Stimulated activated CD4-positive, alpha-beta T cell treated with anti-CD3 and anti-CD28 coated beads, Interleukin-4, amount 100 ng/mL, for 1 hour (primary cell): Measurements from ENCODE around the gene SUMO3.

ENCODE experiments used
- DNase-seq: peaks from one replicate; pipeline ENCODE4 v3.0.0-alpha.2; 2020

The SUMO3 gene

DNA sequence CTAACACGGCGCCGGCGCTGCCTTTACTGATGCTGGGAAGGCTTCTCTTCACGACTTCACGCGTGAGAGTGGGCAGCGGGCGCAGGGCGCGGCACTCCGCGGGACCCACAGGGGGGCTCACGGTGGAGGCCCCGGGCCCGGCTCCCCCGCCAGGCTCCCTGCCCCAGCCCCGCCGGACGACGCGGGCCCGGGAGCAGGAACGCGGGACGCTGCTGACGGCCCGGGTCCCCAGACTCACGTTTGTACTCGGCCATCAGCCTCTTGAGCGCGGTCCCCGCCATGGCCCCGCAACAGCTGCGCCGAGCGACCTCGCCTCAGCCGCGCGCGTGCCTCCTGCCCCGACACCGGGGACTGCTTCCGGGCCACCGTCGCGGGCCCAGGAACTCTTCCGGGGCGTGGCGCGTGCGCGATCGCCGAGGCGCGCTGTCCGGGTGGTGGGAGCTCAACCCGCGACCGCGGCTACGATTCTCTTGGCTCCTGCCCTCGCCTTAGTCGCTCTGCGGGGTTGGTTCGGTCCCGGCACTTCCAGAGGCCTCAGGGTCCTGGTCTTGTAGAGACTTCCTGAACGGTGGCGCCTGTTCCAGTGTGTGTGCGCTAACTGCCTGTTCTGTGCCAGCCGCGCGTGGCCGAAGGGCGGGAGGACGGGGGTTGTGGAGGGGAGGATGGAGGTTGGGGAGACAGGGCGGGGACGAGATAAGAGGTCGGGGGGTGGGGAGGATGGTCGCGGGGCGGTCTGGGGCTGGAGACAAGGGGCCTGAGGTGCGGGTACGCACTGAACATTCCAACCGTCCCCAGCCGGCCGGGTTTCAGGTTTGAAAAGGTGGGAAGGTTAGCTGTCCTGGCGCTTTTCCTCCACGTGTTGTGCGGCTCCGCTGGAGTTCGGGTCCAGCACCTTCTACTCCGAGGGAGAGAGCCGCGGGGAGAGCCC, 16.1 kb downstream of the SUMO3 start, which contains the start of gene UBE2G2:
UBE2G2 (minus strand) TSS at position 353 of the 928 bp plus-strand sequence; CDS start at position 281, 72 bp downstream.
- peak; percentile 89 for DNase-seq

DNA sequence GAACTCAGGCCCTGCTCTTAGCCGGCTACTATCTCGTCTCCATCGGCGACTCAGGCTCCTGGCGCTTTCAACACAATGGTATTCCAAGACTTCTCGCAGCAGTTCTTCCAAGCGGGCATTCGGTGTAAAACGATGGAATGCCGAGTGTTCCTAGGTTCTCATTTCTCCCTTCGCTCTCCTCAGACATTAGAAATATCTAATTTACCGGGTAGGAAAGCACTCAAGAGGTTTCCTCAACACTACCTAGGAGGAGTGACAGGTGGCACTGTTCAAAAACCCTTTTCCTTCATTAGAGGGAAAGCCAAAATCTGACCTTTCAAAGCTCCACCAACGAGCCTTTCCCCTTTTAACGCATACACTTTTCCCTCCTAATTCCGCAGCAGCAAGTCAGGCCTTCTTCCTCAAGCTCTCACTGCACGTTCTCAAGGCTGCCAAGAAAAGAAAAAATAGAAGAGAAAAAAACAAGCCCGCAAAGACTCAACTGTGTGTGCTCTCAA, 16.8 kb downstream of the SUMO3 start:
- no peak for DNase-seq

DNA sequence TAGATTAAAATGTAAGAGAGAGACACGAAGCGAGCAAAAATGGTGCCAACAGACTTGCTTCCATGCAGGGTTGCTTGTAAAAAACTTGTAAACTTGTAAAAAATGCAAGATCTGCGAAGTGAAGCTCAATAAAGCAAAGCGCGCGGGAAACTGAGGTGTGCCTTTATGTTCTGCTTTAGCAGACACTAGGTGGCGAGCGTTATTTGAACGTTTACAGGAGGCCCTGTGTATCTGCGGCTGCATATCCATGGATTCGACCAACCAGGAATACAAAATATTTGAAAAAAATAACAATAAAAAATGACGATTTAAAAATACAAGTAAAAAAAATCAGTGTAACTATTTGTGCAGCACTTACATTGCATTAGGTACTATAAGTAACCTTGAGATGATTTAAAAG, 17.8 kb downstream of the SUMO3 start:
- DNase-seq: no peak

DNA sequence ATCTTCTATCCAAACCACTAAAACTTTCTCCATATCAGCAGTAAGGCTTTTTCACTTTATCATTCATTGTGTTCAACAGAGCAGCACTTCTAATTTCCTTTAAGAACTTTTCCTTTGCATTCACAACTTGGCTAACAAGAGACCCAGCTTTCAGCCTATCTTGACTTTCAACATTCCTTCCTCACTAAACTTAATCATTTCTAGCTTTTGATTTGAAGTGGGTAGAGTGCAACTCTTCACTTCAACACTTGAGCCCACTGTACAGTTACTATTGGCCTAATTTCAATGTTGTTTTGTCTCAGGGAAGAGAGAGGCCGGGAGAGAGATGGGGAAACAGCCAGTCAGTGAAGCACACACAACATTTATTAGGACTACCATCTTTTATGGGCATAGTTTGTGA, 18.2 kb downstream of the SUMO3 start:
- no peak for DNase-seq

GRCh38 chr21:44797775-44798174, 20.1 kb downstream of the SUMO3 start:
- DNase-seq: no peak

DNA sequence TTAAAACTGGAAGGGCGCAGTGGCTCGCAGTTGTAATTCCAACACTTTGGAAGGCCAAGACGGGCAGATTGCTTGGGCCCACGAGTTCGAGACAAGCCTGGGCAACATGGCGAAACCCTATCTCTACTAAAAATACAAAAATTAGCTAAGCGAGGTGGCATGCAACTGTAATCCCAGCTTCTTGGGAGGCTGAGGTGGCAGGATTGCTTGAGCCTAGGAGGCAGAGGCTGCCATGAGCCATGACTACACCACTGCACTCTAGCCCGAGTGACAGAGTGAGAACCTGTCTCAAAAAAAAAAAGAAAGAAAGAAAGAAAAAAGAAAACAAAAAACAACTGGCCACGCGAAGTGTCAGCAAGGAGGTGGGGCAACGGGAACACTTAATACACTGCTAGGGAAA, 22.5 kb downstream of the SUMO3 start:
- no peak for DNase-seq

DNA sequence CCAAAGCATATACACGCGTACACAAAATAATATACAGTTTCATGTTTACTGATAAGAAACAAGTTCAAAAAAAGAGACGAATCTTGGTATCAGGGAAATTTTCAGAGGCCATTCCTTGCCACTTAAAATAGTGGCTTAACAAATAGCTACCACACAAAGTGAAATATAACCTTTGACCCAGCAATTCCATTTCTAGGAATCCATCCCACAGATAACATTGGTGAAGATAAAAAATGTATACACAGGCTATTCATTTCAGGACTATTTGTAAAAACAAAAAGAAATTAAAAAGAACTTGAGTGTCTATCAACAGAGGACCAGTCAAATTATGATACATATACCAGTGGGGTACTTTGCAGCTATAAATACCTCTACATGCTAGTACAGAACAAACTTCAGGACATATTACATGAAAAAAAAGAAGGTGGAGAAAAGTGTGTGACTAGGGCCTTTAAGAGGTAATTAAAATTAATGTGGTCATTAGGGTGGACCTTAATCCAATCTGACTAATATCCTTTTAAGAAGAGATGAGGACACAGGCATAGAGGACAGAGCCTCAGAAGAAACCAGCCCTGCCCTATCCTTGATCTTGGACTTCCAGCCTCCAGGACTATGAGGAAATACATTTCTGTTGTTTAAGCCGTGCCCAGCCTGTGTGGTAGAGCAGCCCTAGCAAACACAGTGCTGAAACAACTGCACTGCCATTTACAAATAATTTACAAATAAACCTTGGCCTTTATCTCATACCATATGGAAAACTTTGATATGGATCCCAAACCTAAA, 24.1 kb downstream of the SUMO3 start:
- no peak for DNase-seq

DNA sequence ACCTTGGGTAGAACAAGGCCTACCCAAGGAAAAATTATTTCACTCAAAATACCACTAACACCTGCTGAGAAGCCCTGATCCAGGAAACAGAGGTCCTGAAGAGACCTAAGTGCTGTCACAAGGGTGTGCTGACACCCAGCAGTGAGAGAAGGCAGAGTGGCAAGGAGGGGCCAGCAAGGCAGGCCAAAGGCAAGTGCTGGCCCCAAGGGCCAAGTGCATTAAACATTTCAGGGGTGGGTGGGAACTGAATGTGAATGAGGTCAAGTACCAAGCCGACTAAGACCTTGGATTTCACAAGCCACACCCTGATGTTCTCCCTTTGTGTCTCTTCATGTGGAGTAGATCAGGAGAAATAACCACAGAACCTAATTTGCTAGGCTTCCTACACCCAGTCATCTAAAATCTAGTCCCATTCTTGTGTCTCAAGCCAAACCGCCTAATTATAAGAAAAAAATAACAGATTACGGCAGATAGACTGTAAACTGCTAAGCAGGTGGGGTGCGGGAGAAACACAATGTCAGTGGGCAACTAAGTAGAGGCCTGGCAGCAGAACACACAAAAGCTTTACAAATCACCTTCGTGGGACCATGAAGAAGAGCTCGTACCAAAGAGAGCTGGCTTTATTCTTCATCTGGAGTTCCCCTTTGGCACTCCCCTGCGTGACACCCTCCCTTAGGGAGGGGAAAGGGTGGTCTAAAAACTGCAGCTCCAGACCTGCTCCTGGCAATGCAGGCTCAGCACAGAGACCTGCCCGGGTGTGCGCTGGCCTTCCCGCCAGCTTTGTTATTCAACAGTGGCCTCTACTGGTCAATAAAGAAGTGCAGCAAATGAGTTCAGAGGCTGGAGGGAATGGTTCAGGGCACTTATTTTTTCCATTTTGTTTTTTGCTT, 24.9 kb downstream of the SUMO3 start:
- peak; percentile 31 for DNase-seq

DNA sequence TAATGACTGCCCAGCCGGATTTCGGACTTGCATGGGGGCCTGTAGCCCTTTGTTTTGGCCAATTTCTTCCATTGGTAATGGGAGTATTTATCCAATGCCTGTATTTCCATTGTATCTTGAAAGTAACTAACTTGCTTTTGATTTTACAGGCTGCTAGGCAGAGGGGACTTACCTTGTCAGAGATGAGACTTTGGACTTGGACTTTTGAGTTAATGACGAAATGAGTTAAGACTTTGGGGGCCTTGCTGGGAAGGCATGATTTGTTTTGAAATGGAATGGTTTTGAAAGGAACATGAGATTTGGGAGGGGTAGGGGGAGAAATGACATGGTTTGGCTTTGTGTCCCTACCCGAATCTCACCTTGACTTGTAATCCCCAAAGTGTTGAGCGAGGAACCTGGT, 25.9 kb downstream of the SUMO3 start:
- no peak for DNase-seq

DNA sequence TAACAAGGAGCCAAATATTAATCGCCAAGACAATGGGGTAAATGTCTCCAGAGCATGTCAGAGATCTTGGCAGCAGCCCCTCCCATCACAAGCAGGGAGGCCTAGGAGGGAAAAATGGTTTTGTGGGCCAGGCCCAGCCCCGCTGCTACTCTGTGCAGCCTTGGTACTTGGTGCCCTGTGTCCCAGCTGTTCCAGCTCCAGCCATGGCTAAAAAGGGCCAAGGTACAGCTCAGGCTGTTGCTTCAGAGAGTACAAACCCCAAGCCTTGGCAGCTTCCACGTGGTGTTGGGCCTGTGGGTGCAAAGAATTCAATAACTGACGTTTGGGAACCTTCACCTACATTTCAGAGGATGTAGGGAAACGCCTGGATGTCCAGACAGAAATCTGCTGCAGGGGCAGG, 26.6 kb downstream of the SUMO3 start:
- DNase-seq: no peak

DNA sequence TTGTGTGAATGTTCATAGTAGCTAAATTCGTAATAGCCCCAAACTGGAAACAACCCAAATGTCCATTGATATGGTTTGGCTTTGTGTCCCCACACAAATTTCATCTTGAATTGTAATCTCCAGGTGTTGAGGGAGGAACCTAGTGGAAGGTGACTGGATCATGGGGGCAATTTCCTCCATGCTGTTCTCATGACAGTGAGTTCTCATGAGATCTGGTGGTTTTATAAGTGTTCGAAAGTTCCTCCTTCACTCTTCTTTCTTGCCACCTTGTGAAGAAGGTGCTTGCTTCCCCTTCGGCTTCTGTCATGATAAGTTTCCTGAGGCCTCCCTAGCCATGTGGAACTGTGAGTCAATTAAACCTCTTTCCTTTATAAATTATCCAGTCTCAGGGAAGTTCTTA, 27.5 kb downstream of the SUMO3 start:
- no peak for DNase-seq

- DNase-seq: no peak
Measured at GRCh38 chr21:44789880-44790279, 28.0 kb downstream of the SUMO3 start.

GRCh38 chr21:44785620-44786335, 32.1 kb downstream of the SUMO3 start:
- DNase-seq: no peak

GRCh38 chr21:44784810-44785209, 33.1 kb downstream of the SUMO3 start:
- DNase-seq: no peak

- no peak for DNase-seq
Measured at GRCh38 chr21:44783020-44783696, 34.7 kb downstream of the SUMO3 start.

DNA sequence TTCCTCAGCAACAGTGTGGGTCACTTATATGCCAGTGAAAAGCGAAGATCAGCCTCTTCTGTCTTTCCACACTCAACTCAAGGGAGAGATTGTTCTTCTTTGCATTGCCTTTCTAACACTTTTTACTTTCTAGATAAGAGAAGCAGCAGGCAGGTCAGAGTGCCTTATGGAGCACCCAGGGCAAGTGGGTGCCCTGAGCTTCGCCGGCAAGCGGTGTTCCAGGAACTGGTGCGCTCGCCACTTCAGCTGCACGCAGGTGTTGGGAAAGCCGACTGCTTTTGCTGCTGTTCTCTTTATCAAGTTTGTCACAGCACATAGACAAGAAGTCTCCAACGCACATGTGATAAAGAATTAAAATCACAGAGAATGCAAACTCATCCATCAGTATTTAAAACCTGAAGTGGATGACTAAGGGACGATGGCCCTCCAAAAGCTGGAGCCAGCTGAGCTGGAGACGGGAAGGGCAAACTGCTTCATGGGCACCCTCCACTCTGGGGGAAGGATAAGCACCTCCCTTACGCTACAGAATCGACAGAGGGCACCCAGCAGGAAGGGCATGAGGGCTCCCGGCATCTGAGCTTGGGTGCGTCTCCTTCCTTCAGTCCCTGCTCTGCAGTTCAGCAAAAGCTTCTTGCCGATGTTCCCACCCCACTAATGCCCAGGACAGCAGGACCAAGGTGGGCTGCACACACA, 36.9 kb downstream of the SUMO3 start:
- DNase-seq: no peak

- DNase-seq: no peak
Measured at GRCh38 chr21:44780137-44780502, 37.7 kb downstream of the SUMO3 start.

GRCh38 chr21:44779417-44780136, 38.3 kb downstream of the SUMO3 start:
- no peak for DNase-seq

- no peak for DNase-seq
Measured at GRCh38 chr21:44778983-44779382, 38.9 kb downstream of the SUMO3 start.

GRCh38 chr21:44778499-44778911, 39.4 kb downstream of the SUMO3 start:
- DNase-seq: no peak
